Stimulated activated CD8-positive, alpha-beta memory T cell treated with anti-CD3 and anti-CD28 coated beads, Interleukin-4, amount 100 ng/mL, for 24 hours (primary cell): ENCODE results near the gene REELD1.

Source experiments
- DNase-seq: peaks from one replicate; pipeline ENCODE4 v3.0.0-alpha.2; 2020; ENCODE audit warnings: low read depth

Gene REELD1

DNA sequence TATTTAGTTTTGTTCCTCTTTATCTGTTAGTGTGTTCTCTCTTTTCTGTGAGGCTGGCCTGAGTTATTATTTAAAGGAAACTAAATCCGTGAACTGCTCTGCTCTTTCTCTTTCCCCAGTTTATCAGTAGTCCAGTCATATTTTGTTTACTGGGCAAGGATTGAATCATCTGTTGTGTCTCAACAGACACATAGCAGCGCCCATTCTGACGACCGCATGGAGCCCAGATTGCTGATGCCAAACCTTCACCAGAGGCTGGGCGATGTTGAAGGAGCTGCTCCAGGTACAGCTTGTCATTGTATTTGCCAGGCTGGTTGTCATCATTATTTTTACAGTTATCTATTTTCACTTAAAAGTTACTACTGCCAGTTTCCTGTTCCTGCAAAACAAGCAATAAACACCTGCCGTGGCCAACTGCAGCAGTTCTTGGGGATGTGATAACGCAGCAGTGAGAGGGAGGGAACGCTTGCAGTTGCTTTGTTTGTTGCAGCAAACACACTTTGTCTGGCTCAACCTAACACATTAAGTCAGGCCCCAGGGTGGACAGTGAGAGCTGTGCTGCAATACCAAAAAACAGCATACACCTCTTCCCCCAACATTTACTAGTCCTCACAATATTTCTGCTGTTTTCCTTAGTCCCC, 10.1 kb downstream of the REELD1 start:
- no peak for DNase-seq

DNA sequence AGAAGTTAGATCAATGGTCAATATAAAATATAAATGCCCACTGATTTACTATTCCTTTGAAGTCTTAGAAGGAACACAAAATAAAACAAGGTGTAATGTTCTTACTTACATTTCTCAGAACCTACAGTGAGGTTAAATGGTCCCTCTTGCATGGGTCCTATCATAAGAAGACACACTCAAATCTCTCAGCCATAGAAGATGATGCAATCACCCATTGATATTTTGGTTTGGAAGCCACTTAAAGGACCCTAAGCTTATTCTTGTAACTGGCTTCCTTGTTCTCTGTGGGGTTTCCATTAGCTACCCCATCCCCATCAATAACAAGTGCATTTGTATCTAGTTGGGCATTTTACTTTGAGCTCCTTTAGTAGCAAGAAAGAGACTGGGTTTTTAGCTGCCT, 15.1 kb downstream of the REELD1 start:
- DNase-seq: no peak

DNA sequence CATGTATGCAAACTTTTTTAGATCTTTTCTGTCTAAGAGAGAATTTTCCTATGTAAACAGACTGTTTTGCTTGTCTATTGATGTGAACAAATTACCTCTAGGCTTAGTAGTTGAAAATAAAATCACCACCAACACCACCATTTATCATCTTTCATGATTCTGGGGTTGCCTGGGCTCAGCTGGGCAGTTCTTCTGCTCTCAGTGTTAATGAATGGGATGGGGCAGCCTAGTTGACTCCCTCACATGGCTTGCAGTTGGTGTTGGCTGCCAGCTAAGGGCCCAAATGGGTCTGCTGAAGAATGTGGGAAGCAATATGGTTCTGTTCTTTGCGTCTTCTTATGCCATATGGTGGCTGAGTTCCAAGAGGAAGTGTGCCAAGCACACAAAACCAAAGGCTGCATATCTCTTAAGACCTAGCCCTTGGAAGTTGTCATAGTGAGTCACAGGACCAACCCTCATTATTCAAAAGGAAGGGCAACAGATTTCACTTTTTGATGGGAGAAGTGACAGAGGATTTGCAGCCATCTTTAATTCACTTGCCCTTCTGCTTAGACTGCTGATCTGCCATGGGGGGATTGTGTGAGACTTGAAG, 17.9 kb downstream of the REELD1 start:
- no peak for DNase-seq

DNA sequence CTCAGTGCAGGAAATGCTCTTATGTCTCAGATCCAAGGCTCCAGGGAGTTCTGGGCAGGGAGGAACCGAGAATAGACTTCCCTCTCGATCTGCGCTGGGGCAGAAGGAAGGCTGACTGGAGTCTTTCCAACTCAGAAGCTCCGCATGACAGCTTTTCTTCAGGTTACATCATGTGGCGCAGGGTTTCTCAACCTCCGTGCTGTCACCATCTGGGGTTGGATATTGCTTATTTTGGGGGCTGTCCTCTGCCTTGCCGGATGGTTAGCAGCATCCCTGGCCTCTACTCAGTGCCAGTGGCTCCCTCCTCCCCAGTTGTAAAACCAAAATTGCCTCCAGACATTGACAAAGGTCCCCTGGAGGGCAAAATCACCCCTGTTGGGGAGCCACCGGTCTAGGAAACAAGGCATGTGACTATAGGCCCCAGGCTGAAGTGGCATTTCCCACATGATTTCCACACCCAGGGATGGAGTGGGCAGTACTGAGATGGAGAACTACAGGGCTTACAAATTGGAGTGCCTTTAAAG, 21.4 kb downstream of the REELD1 start:
- DNase-seq: no peak

GRCh38 chr4:146236216-146236615, 21.9 kb downstream of the REELD1 start:
- DNase-seq: no peak

DNA sequence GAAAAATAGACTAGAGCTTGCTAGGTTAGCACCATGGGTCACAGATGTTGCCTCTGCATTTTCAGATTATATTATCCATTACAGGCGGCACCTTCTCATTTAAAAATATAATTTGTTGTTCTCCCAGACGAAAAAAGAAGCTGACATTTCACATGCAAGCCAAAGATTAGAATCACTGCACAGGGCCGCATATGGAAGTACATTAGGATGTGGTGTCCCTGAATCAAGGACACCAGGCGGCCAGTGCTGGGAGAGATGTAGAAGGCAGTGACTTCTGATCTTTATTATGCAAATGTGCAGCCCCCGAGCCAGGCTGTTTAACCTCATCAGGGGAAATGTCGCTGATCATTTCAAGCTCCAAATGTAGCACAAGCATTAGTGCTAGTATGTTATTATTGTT, 22.8 kb downstream of the REELD1 start:
- no peak for DNase-seq

GRCh38 chr4:146238107-146238506, 23.8 kb downstream of the REELD1 start:
- DNase-seq: no peak

GRCh38 chr4:146243141-146243882, 29.0 kb downstream of the REELD1 start:
- peak; percentile 58 for DNase-seq

DNA sequence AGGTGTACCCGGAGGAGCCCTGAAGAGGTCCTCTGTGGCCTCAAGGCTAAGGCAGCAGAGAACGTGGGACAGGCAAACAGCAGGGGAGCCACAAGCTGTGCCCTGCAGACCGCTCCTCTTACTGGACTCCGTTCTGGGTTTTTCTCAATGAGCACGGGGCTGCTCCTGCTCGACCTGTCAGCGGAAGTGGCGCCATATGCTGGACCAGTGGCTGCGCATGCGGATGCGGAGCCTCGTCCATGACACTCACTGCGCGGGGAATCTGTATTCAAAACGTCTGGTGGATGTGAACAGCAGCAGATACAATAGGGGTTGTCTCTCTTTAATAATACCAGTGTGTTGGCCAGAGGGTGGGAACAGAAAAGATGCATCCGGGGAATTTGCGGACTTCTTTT, 29.5 kb downstream of the REELD1 start:
- DNase-seq: no peak

- DNase-seq: no peak
These were observed 30.2 kb downstream of the REELD1 start for GRCh38 chr4:146244496-146244895.

DNA sequence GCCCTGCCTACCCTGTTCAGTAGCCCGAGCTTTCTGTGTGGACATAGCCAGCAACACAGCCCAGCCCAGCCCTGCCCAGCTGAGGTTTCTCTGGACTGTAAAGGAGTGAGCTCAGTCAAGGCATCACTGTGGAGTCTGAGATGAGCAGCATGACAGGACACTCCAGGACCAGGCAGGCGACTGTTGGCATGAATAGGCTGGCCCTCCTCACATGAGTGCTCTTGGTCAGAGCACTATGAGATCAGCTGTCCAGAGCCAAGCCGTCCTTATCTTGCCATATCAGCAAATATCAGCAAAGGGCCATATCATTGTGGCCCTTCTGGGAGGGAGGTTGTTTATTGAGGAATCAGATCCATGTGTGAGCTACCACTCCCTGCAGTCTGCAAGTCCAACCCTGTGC, 30.9 kb downstream of the REELD1 start:
- no peak for DNase-seq

DNA sequence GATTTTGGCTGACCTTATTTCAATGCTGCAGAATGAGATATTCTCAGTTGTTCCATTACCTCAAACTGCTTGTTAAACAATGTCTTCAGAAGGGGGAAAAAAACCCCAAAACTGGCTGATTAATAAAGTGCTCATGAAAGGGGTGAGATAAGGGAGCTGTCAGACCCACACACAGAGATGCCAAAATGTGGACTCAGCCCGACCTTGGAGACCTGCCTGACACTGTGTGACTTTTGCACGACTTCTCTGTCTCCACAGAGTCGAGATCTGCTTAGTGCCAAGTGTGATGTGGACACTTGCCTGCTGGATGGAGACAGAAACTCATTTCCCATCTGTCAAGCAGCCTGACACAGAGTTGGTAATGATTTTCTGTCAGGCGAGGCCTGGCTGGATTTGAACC, 31.5 kb downstream of the REELD1 start:
- no peak for DNase-seq

DNA sequence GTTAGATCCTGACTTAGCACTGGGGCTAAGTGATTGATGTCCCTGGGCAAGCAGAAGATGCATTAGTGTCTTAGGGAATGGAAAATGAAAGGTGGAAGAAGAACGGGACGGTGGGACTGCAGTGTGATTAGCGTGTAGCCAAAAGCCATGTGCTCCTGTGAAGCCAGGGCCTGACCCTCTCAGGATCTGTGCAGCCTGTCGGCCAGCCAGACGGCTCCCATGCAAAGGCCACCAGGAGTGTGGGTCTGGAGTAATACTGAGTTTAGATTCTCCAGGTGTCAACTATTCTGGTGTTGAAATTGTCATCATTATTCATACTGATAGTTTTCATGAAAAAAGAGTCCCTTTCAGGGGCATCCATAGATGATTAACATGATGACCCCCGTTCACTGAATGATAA, 32.0 kb downstream of the REELD1 start:
- DNase-seq: no peak

DNA sequence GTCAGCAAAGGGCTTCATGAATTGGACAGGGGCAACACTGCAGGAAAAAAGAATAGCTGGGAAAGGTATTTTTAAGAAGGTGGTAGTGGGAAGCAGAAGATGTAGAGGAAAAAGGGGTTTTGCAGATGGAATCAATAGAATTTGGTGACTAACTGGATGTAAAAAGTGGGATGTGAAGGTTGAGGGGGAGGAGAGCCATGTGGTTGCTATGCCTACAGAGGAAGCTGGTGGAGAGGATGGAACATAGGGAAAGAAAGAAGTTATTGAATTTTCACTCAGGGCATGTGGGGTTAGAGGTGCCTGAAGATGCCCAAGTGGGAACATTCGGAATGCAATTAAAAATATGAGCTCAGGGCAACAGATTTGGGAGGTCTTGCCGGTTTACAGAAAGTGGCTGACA, 33.0 kb downstream of the REELD1 start:
- DNase-seq: no peak

DNA sequence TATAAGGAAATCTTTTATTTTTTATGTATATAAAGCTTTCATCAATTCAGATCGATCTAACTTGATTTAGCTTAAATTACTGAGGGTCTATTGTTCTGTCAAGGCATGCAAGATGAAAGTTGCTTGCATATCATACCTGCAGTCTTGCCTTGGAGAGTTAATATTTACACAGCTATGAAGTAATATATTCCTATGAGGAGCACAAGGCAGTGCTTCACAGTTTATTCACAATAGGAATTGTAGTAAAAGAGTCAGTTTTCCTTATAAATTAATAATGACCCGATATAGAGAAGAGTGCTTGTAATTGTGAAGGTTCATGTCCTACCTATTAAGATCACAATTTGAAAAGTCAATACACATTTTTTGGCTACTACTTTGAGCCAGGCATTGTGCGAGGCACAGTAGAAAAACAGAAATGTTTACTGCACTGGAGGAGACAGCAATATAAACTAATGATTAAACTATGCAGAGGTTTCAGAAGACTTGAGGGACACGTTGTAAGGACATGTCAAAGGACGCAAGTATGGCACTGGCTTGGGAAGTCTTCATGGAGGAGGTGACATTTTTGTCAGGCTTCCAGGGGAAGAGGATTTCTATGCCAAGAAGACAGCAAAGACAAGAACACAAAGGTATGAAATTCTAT, 38.8 kb downstream of the REELD1 start:
- no peak for DNase-seq

GRCh38 chr4:146255463-146255862, 41.1 kb downstream of the REELD1 start:
- no peak for DNase-seq

GRCh38 chr4:146255874-146256273, 41.5 kb downstream of the REELD1 start:
- no peak for DNase-seq

DNA sequence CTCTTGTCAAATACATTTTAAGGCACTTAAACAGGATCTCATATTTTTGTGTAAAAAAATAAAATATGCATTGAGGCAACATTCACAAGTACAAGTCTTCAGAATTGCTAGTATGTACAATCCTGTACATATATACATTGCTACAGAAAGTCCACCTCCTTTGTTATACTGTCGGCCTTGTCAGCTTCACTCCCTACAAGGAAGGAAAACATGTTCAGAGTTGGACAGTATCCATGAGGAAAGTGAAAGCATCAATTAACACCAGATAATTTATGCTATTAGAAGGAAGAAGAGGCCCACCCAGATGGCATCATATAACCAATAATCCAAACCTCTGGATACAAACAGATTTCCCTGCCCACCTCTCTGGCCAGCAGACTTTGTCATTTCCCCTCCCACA, 42.0 kb downstream of the REELD1 start:
- no peak for DNase-seq

DNA sequence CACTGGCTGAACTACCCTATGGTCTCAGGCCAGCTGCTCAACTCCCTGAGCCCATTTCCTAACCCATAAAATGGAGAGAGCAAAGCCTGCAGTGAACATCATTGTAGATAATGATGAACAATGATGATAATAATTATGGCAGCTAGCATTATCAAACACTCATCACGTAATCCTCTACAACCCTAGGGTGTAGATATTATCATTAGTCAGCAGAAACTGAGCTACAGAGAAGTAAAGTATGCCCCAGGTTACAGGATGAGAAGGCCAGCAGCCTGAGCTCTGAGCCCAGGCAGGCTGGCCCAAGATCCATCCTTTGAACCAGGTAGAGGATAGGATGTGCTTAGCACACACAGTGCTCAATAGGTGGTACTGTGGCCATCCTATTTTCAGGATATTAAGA, 43.2 kb downstream of the REELD1 start:
- DNase-seq: no peak

DNA sequence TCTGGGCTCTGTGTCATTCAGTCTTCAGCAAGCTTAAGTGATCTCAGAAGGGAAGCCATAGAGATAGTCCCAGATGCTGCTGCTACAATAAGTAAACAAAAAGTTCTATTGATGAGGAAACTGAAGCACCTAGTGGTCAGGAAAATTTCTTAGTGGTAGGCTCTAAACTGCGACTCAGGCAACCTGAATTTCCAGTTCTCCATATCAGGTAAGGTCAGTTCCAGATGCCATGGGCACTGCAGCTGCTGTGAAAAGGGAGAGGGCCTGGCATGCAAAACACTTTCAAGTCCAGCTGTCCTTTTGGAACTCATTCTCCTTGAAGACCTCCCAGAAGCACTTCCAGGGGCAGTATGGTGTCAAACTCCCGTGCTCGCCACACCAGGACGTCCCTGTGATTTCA, 46.2 kb downstream of the REELD1 start:
- DNase-seq: no peak

DNA sequence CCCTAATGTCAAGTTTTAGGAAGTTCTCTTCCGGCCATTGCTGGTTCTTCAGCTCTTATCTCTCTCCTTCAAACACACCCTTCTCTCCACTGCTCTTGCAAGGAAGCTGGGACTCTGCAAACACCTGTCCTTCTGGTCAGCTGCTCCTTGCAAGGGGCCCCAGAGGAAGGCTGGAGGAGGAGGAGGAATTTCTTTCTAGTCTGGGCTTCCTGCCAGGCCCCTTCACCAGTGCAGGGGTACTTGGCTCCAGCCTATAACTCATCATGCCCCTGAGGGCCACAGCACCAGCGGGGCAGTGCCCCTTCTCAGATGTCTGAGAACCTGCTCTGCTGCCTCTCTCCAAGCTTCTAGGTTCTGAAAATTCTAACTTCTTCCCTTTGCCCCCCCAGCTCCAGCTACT, 46.7 kb downstream of the REELD1 start:
- no peak for DNase-seq

GRCh38 chr4:146263793-146264192, 49.5 kb downstream of the REELD1 start:
- no peak for DNase-seq

DNA sequence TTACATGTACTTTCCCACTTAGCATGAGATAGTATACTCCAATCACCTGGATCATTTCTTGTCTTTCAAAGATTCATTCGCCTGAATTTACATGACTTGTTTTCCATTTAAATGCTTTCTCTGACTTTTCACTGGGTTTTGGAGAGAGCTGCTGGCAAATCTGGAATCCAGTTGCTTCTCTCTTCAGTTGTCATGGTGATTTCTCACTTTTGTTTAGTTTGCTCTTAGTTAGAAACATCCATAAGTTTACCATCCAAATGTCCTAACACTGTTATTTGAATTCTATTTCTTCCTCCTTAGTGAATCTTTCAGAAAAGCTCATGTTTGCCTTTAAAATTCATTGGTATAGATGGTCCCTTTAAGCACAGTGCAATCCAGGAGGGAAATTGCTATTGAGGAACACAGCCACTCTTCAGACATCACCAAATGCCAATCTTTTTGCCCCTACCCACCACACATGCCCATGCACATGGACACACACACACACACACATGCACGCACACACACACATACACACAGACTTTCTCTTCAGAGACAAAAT, 51.7 kb downstream of the REELD1 start:
- DNase-seq: no peak
